Ishikawa (cell line): ENCODE results near the gene C6orf132.

Source experiments
- CEBPB ChIP-seq: IDR thresholded peaks from 2 replicates; pipeline ENCODE4 v1.6.1; 2012
- CREB1 ChIP-seq: IDR thresholded peaks from 2 replicates; pipeline ENCODE4 v1.6.1; 2012; ENCODE audit warnings: low read depth
- EGR1 ChIP-seq: IDR thresholded peaks from 2 replicates; pipeline ENCODE4 v1.6.1; 2012
- EP300 ChIP-seq: IDR thresholded peaks from 2 replicates; pipeline ENCODE4 v1.6.1; 2012; ENCODE audit warnings: borderline replicate concordance
- FOXM1 ChIP-seq: IDR thresholded peaks from 2 replicates; pipeline ENCODE4 v1.6.1; 2012; ENCODE audit warnings: low read depth, borderline replicate concordance
- NFIC ChIP-seq: IDR thresholded peaks from 2 replicates; pipeline ENCODE4 v1.6.1; 2012
- RAD21 ChIP-seq: IDR thresholded peaks from 2 replicates; pipeline ENCODE4 v1.6.1; 2012; ENCODE audit warnings: low read depth
- TAF1 ChIP-seq: IDR thresholded peaks from 2 replicates; pipeline ENCODE4 v1.6.1; 2012; ENCODE audit warnings: low read depth, mild to moderate bottlenecking
- TCF12 ChIP-seq: IDR thresholded peaks from 2 replicates; pipeline ENCODE4 v1.6.1; 2012; ENCODE audit warnings: low read depth
- TEAD4 ChIP-seq: IDR thresholded peaks from 2 replicates; pipeline ENCODE4 v1.6.1; 2012
- YY1 ChIP-seq: IDR thresholded peaks from 2 replicates; pipeline ENCODE4 v1.6.1; 2012; ENCODE audit warnings: low read depth
- ZBTB7A ChIP-seq: IDR thresholded peaks from 2 replicates; pipeline ENCODE4 v1.6.1; 2012; ENCODE audit warnings: low read depth
- TF ChIP-seq, protein P1 (sequence below): IDR thresholded peaks from 2 replicates; pipeline ENCODE4 v1.6.1; 2012
- TF ChIP-seq, protein P2 (sequence below): IDR thresholded peaks from 2 replicates; pipeline ENCODE4 v1.6.1; 2012; ENCODE audit warnings: low read depth, mild to moderate bottlenecking
- TF ChIP-seq, protein P3 (sequence below): IDR thresholded peaks from 2 replicates; pipeline ENCODE4 v1.6.1; 2012

Gene C6orf132

DNA sequence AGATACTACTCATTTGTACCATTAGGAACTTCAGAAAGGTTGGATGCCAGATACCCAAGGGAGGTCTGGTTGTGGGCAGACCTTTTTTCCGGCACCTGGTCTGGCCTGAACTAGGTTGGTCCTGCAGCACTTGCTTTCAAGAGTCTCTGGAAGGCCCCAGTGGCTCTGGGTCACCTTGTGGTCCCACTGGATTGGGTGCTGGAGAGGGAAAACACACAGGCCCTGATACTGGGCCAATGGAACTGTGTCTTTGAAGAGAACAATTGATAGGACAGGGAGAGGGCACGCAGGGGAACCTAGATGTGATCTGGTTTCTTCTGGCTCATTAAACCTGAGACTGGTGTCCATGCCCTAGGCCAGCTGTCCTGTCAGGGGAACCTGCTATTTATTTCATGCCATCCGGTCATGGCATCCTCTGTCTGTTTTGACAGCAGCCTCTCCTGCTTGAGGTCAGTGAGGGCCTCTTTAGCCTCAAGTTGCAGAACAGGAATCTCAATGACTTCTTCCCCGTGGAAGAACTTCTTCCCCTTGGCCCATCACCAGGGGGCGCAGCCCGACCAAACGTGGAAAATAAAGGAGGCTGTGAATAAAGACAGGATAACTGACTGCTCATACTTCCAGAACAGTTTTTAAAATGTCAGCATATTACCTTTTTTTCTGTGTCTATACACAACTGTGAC lies 67.1 kb downstream of the C6orf132 start:
- TF ChIP-seq, protein P1, sequence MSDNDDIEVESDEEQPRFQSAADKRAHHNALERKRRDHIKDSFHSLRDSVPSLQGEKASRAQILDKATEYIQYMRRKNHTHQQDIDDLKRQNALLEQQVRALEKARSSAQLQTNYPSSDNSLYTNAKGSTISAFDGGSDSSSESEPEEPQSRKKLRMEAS: 0 out of 2 replicates have a peak, but pooled peaks have one; percentile 23
- TF ChIP-seq, protein P2, sequence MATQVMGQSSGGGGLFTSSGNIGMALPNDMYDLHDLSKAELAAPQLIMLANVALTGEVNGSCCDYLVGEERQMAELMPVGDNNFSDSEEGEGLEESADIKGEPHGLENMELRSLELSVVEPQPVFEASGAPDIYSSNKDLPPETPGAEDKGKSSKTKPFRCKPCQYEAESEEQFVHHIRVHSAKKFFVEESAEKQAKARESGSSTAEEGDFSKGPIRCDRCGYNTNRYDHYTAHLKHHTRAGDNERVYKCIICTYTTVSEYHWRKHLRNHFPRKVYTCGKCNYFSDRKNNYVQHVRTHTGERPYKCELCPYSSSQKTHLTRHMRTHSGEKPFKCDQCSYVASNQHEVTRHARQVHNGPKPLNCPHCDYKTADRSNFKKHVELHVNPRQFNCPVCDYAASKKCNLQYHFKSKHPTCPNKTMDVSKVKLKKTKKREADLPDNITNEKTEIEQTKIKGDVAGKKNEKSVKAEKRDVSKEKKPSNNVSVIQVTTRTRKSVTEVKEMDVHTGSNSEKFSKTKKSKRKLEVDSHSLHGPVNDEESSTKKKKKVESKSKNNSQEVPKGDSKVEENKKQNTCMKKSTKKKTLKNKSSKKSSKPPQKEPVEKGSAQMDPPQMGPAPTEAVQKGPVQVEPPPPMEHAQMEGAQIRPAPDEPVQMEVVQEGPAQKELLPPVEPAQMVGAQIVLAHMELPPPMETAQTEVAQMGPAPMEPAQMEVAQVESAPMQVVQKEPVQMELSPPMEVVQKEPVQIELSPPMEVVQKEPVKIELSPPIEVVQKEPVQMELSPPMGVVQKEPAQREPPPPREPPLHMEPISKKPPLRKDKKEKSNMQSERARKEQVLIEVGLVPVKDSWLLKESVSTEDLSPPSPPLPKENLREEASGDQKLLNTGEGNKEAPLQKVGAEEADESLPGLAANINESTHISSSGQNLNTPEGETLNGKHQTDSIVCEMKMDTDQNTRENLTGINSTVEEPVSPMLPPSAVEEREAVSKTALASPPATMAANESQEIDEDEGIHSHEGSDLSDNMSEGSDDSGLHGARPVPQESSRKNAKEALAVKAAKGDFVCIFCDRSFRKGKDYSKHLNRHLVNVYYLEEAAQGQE: no peak
- peak; percentile 96 for TF ChIP-seq RAD21

DNA sequence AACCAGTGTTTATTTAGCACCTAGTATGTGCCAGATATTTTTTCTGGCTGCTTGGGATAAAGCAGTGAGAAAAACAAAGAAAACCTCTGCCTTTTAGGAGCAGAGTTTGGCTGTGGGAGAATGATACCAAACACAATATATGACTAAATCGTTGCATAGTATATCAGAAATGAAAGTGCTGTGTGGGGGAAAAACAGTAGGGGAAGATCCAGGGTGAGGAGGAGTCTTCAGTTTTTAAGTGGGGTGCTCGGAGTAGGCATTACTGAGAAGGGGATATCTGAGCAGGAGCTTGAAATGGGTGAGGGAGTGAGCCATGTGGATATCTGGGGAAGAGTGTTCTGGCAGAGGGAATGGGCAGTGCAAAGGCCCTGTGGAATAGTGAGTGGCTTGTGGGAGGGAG lies 69.1 kb downstream of the C6orf132 start:
- TF ChIP-seq, protein P1: no peak
- TF ChIP-seq ZBTB7A (no peak), TEAD4 (no peak), FOXM1 (no peak), NFIC (no peak), TAF1 (no peak), EGR1 (no peak), CREB1 (no peak), EP300 (no peak), TCF12 (no peak), YY1 (no peak), RAD21 (no peak), CEBPB (no peak)
- TF ChIP-seq, protein P3, sequence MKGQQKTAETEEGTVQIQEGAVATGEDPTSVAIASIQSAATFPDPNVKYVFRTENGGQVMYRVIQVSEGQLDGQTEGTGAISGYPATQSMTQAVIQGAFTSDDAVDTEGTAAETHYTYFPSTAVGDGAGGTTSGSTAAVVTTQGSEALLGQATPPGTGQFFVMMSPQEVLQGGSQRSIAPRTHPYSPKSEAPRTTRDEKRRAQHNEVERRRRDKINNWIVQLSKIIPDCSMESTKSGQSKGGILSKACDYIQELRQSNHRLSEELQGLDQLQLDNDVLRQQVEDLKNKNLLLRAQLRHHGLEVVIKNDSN: no peak
- TF ChIP-seq, protein P2: no peak

DNA sequence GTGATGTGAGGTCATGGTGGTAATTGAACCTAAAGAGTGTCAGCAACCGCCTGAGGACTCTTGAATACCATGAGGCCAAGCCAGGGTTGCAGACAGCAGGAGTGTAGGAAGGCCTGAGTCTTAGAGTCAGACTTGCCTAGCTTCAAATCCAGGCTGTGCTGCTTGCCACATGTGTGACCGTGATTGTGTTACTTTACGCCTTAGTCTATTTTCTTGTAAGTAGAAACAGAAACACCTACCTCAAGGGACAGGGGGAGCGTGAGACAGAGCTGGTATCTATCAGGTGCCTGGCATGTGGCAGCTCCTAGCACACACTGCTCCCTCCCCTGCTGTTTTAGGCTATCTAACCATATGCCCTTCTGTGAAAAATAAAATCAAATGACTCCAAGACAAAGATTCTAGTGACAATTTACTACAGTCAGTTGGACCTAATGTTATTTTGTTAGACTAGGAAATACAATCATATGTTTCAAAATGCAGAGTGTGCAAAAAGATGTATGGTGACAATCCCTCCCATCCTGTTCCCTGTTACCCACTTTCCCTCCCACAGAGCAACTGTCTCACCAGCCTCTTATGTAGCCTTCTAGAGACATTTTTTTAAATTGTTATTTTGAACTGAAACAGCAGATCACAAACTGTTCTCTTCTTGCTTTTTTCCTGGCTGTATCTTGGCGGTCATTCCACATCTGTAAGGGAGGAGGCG lies 70.4 kb downstream of the C6orf132 start:
- TF ChIP-seq EGR1 (no peak), NFIC (no peak), CREB1 (no peak), TEAD4 (no peak), EP300 (no peak), YY1 (no peak), ZBTB7A (no peak), TAF1 (no peak), CEBPB (no peak), TCF12 (no peak)
- TF ChIP-seq, protein P3: no peak
- TF ChIP-seq, protein P1: no peak

DNA sequence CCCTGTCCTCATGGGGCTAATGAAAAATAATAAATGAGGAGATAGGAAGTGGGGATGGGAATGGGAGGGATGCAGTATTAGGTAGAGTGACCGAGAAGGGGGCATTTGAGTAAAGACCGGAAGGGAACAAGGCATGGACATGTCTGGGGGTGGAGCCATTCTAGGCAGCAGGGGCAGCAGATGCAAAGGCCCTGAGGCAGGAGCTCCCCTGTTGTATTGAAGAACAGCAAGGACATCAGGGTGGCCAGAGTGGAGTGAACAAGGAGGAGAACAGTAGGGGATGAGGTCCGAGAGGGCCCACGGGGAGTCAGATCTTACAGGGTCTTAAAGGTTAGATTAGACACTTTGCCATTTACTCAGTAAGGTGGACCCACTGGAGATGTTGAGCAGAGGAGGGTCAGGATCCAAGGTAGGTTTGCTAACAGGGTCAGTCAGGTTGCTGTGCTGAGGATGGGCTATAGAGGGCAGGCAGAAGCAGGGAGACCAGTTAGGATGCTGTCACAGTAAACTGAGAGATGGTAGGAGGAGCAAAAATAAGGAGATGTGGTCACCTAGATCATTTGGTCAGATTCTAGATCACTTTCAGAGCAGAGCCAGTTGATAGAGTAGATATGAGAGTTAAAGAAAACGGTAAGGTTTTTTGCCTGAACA lies 73.4 kb downstream of the C6orf132 start:
- TF ChIP-seq ZBTB7A (no peak), NFIC (no peak), RAD21 (peak; percentile 17; the same call in 1 of the 2 replicates)

DNA sequence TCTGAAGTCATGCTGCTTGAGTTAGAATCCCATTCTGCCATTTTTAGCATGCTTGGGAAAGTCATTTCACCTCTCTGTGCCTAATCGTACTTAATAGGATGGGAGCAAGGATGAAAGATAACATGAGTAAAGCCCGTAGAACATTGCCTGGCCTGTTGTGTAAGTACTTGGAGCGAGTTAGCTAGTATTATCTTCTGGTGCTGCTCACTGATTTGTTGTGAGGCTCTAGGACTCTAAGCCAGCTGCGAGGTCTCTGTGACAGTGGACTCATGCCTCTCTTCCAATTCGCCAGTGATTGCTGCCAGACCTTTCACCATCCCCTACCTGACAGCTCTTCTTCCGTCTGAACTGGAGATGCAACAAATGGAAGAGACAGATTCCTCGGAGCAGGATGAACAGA lies 74.2 kb downstream of the C6orf132 start:
- no peak for TF ChIP-seq NFIC
- TF ChIP-seq EGR1: no peak
- no peak for TF ChIP-seq CEBPB
- TF ChIP-seq CREB1: no peak
- TF ChIP-seq, protein P1: no peak
- no peak for TF ChIP-seq TAF1
- TF ChIP-seq EP300: no peak
- TF ChIP-seq TEAD4: no peak
